ENCODE measurements around the gene LSM2. TPM values are rescaled to one million over a fixed set of nuclear protein-coding genes. Genes with fewer than 3 reads are reported as not detected.
A peak's percentile ranks its signal among the peaks of the same experiment; 100 is the strongest.

The LSM2 gene
- total and polyA plus RNA-seq, 9 of the 15 experiments (the other 6 are each of a cell fraction or from before 2014, with no cell fraction given): 154 to 407 (median 223) TPM

- TF ChIP-seq AFF4 (CRISPR knock-in tag; IDR thresholded peaks at IDR 0.05) (peak; percentile 98), POLR2G (IDR thresholded peaks at IDR 0.05; ENCODE audit: low read depth, low read length) (peak; percentile 99), FOXO4 (CRISPR knock-in tag; IDR thresholded peaks at IDR 0.05) (peak; percentile 58; the same call in 1 of the 2 replicates), RREB1 (CRISPR knock-in tag; IDR thresholded peaks at IDR 0.05) (peak; percentile 97), BRD9 (IDR thresholded peaks at IDR 0.05; ENCODE audit: low read depth, partially characterized antibody) (peak; percentile 4), SIN3B (IDR thresholded peaks at IDR 0.05; ENCODE audit: low read depth) (no peak), NCOA1 (IDR thresholded peaks at IDR 0.05; ENCODE audit: low read depth) (peak; percentile 77; the same call in 1 of the 2 replicates), ZNF121 (CRISPR knock-in tag; conservative IDR thresholded peaks at IDR 0.05) (no peak), SFPQ (IDR thresholded peaks at IDR 0.05; ENCODE audit: low read depth, low read length) (no peak), ZNF143 (CRISPR knock-in tag; IDR thresholded peaks at IDR 0.05) (peak; percentile 14; the same call in 1 of the 2 replicates), C11orf30 (IDR thresholded peaks at IDR 0.05; ENCODE audit: low read depth) (no peak), TRIM28 (IDR thresholded peaks at IDR 0.05) (0 out of 2 replicates have a peak, but pooled peaks have one; percentile 26), ZSCAN32 (CRISPR knock-in tag; IDR thresholded peaks at IDR 0.05) (peak; percentile 66; the same call in 1 of the 2 replicates), ZC3H11A (IDR thresholded peaks at IDR 0.05; ENCODE audit: low read depth, low read length) (0 out of 2 replicates have a peak, but pooled peaks have one; percentile 90)
Observed at GRCh38 chr6:31815025-31815838, 8.5 kb upstream of the LSM2 start, which contains the start of the genes HSPA1A and HSPA1L (continued).
